PFSK-1 (cell line): Measurements from ENCODE around the gene TAX1BP3.

Experiments
- FOXP2 ChIP-seq: optimal IDR thresholded peaks from 2 replicates; pipeline ENCODE3; 2011; ENCODE audit warnings: borderline replicate concordance, control low read depth, inconsistent platforms; ENCODE audit not compliant: insufficient read depth; ENCODE audit errors: extremely low read length, extremely low read depth
- POLR2AphosphoS5 ChIP-seq: IDR thresholded peaks from 2 replicates; pipeline ENCODE4 v1.6.1; 2012; ENCODE audit warnings: low read depth, mild to moderate bottlenecking, control low read depth, low read length, moderate library complexity
- REST ChIP-seq, 2 experiments: IDR thresholded peaks; 2 replicates each; pipeline versions ENCODE4 v1.6.1 to v1.8.0; 2011 to 2012; ENCODE audit warnings: low read depth in 2 of 2, low read length in 2 of 2, control low read depth in 1 of 2, inconsistent platforms in 1 of 2, mild to moderate bottlenecking in 1 of 2, moderate library complexity in 1 of 2; ENCODE audit not compliant: insufficient read depth in 1 of 2
- SIN3A ChIP-seq: IDR thresholded peaks from 2 replicates; pipeline ENCODE4 v1.6.1; 2012; ENCODE audit warnings: mild to moderate bottlenecking, low read length, moderate library complexity, borderline replicate concordance; ENCODE audit not compliant: insufficient read depth
- TAF1 ChIP-seq: IDR thresholded peaks from 2 replicates; pipeline ENCODE4 v1.6.1; 2012; ENCODE audit warnings: low read length, control low read depth, borderline replicate concordance; ENCODE audit not compliant: insufficient read depth

Gene TAX1BP3

GRCh38 chr17:3691617-3692067, 23.3 kb upstream of the TAX1BP3 start:
- no peak for TF ChIP-seq REST (IDR thresholded peaks at IDR 0.05; ENCODE audit: insufficient read depth in 1 of 2, low read depth in 2 of 2, low read length in 2 of 2)
- no peak for TF ChIP-seq TAF1
- no peak for TF ChIP-seq POLR2AphosphoS5
- no peak for TF ChIP-seq FOXP2
- no peak for TF ChIP-seq SIN3A

- TF ChIP-seq FOXP2 (no peak), SIN3A (no peak), TAF1 (no peak), REST (IDR thresholded peaks at IDR 0.05; ENCODE audit: insufficient read depth in 1 of 2, low read depth in 2 of 2, low read length in 2 of 2) (no peak), POLR2AphosphoS5 (no peak)
These were observed 21.8 kb upstream of the TAX1BP3 start for GRCh38 chr17:3690094-3690715.

GRCh38 chr17:3689262-3690093, 21.1 kb upstream of the TAX1BP3 start:
- TF ChIP-seq TAF1 (no peak), FOXP2 (no peak), REST (IDR thresholded peaks at IDR 0.05; ENCODE audit: insufficient read depth in 1 of 2, low read depth in 2 of 2, low read length in 2 of 2) (no peak), POLR2AphosphoS5 (no peak), SIN3A (no peak)

- no peak for TF ChIP-seq TAF1
- no peak for TF ChIP-seq REST (IDR thresholded peaks at IDR 0.05; ENCODE audit: insufficient read depth in 1 of 2, low read depth in 2 of 2, low read length in 2 of 2)
- TF ChIP-seq FOXP2, result no peak
- TF ChIP-seq POLR2AphosphoS5, result no peak
- TF ChIP-seq SIN3A, result no peak
These were observed 20.5 kb upstream of the TAX1BP3 start for GRCh38 chr17:3688852-3689261.
